ENCODE data around the gene C16orf95. TPM values are rescaled to one million over a fixed set of nuclear protein-coding genes. Genes with fewer than 3 reads are reported as not detected.

The C16orf95 gene
- total and polyA plus RNA-seq, 4 donors: 0.48 to 4.3 (median 2.1) TPM

DNA sequence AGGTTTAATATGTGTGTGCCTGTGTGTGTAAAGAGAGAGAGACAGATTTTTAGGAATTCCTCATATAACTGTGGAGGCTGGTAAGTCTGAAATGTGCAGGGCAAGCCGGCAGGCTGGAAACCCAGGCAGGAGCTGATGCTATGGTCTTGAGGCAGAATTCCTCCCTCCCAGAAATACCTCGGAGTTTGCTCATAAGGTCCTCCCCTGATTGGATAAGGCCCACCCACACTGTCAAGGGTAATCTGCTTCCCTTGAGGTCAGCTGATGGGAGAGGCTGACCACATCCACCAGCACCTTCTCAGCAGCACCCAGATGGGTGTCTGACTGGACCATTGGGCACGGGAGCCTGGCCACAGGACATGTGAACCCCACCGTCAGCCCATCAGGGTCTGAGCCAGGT, 42.4 kb downstream of the C16orf95 start:
- no peaks in the 10 kb centered on the region for H3K27me3 ChIP-seq (ENCODE audit: control insufficient read depth in 3 of 3, insufficient read depth in 3 of 3, low read length in 2 of 3)
- H3K9me3 ChIP-seq (ENCODE audit: control insufficient read depth in 4 of 4, insufficient read depth in 3 of 4, low read length in 3 of 4): no peaks in the 10 kb centered on the region
- DNase-seq: no peak
- no peak overlapping the region for H3K9ac ChIP-seq (ENCODE audit: insufficient read depth in 1 of 2, low read length in 2 of 2)
- H3K4me3 ChIP-seq: no peak overlapping the region
- no peak for ATAC-seq (ENCODE audit: insufficient read depth, low FRiP score)
- WGBS, 2 donors: 87 to 93% methylated on average over 4 of the region's 4 CpGs
- no peak overlapping the region for H3K27ac ChIP-seq (ENCODE audit: low read depth in 1 of 2, low read length in 1 of 2)
- H3K36me3 ChIP-seq (ENCODE audit: control insufficient read depth in 4 of 4, insufficient read depth in 4 of 4, low read length in 4 of 4): no peaks in the 10 kb centered on the region
- TF ChIP-seq, protein P1, sequence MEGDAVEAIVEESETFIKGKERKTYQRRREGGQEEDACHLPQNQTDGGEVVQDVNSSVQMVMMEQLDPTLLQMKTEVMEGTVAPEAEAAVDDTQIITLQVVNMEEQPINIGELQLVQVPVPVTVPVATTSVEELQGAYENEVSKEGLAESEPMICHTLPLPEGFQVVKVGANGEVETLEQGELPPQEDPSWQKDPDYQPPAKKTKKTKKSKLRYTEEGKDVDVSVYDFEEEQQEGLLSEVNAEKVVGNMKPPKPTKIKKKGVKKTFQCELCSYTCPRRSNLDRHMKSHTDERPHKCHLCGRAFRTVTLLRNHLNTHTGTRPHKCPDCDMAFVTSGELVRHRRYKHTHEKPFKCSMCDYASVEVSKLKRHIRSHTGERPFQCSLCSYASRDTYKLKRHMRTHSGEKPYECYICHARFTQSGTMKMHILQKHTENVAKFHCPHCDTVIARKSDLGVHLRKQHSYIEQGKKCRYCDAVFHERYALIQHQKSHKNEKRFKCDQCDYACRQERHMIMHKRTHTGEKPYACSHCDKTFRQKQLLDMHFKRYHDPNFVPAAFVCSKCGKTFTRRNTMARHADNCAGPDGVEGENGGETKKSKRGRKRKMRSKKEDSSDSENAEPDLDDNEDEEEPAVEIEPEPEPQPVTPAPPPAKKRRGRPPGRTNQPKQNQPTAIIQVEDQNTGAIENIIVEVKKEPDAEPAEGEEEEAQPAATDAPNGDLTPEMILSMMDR (IDR thresholded peaks at IDR 0.05; ENCODE audit: control extremely low read depth, extremely low read depth): no peak
- peaks cover 0 to 16% (median 4%) of the 10 kb centered on the region in 5 donors for H3K4me1 ChIP-seq (ENCODE audit: control insufficient read depth in 5 of 5, insufficient read depth in 5 of 5, low read length in 5 of 5)

DNA sequence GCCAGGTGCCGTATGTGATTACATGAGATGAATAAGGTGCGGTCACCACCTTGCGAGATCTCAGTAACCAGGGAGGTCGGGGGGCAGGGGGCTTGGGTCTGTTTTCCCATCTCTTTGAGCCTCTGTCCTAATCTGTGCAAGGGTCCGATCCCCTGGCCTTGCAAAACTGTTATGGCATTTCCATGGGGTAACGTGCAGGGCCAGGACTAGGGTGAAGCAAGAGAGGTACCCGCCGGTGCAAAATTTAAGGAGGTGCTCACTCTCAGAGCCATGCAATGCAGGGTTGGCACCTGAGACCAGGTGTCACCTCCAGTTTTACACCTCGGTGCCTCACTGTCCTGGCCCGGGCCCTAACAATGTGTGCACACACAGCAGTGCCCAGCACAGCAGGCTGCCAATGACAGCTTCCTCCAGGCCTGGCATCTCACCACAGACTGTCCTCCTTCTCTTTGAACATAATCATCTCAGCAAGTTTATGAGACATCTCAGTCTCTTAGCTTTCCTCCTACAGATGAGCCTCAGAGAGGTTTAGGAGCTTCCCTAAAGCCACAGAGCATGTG, 43.6 kb downstream of the C16orf95 start:
- Histone ChIP-seq H3K9me3 (ENCODE audit: control insufficient read depth in 4 of 4, insufficient read depth in 3 of 4, low read length in 3 of 4) (peaks cover 0 to 4% (median 0%) of the 10 kb centered on the region in 4 donors), H3K36me3 (ENCODE audit: control insufficient read depth in 4 of 4, insufficient read depth in 4 of 4, low read length in 4 of 4) (no peaks in the 10 kb centered on the region), H3K4me1 (ENCODE audit: control insufficient read depth in 5 of 5, insufficient read depth in 5 of 5, low read length in 5 of 5) (peaks cover 0 to 16% (median 2%) of the 10 kb centered on the region in 5 donors), H3K9ac (ENCODE audit: insufficient read depth in 1 of 2, low read length in 2 of 2) (no peak overlapping the region), H3K27ac (ENCODE audit: low read depth in 1 of 2, low read length in 1 of 2) (no peak overlapping the region), H3K4me3 (no peak overlapping the region), H3K27me3 (ENCODE audit: control insufficient read depth in 3 of 3, insufficient read depth in 3 of 3, low read length in 2 of 3) (no peaks in the 10 kb centered on the region)
- ATAC-seq (ENCODE audit: insufficient read depth, low FRiP score): no peak
- TF ChIP-seq, protein P1 (IDR thresholded peaks at IDR 0.05; ENCODE audit: control extremely low read depth, extremely low read depth): no peak
- DNase-seq: no peak
- 95 to 97% methylated on average over 10 of the region's 10 CpGs for WGBS, 2 donors

DNA sequence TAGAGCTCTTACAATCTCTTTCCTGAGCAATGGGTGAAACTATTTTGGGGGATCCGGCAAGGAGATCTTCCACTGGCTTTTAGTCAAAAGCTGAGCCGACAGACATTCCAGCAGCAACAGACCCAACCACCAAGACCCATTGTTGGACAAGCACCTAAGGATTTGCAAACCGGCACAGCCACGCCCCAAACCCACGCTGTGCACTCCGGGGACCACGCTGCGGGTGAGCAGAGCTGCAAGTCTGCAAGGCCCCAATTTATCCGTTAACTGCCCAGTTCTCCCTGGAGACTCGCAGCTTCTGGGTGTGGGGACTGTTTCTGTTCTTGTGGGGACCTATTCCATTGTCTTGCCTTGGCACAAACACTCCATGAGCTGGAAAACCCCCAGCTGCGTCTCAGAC, 45.9 kb downstream of the C16orf95 start:
- WGBS, 2 donors: 85 to 91% methylated on average over 11 of the region's 11 CpGs

More for the DNA sequence above, 45.9 kb downstream of the C16orf95 start:
- no peak overlapping the region for H3K9ac ChIP-seq (ENCODE audit: insufficient read depth in 1 of 2, low read length in 2 of 2)
- ATAC-seq (ENCODE audit: insufficient read depth, low FRiP score) (no peak), DNase-seq (peak in 1 of 3 donors; percentile 2)
- no peaks in the 10 kb centered on the region for H3K36me3 ChIP-seq (ENCODE audit: control insufficient read depth in 4 of 4, insufficient read depth in 4 of 4, low read length in 4 of 4)
- TF ChIP-seq, protein P1 (IDR thresholded peaks at IDR 0.05; ENCODE audit: control extremely low read depth, extremely low read depth): no peak
- peaks cover 0 to 4% (median 0%) of the 10 kb centered on the region in 4 donors for H3K9me3 ChIP-seq (ENCODE audit: control insufficient read depth in 4 of 4, insufficient read depth in 3 of 4, low read length in 3 of 4)
- no peak overlapping the region for H3K27ac ChIP-seq (ENCODE audit: low read depth in 1 of 2, low read length in 1 of 2)
- H3K4me1 ChIP-seq (ENCODE audit: control insufficient read depth in 5 of 5, insufficient read depth in 5 of 5, low read length in 5 of 5): peaks cover 0 to 8% (median 0%) of the 10 kb centered on the region in 5 donors
- H3K4me3 ChIP-seq: no peak overlapping the region
- H3K27me3 ChIP-seq (ENCODE audit: control insufficient read depth in 3 of 3, insufficient read depth in 3 of 3, low read length in 2 of 3): no peaks in the 10 kb centered on the region

Data from lung (tissue), 12 donors.